Right lobe of liver (tissue), 6 donors: ENCODE measurements around the gene MAML2. TPM values are rescaled to one million over a fixed set of nuclear protein-coding genes. Genes with fewer than 3 reads are reported as not detected.

Experiments used
- ATAC-seq, 4 donors: fragments of 200-7000 bp; cut with Tn5 transposase; one replicate each; pipeline ENCODE4 v1.9.1; 2020; ENCODE audit warnings: mild to moderate bottlenecking in 4 of 4, moderate library complexity in 4 of 4
- DNase-seq, 3 donors: peaks; one replicate each; pipeline ENCODE4 v3.0.0-alpha.2; 2020
- H3K27ac ChIP-seq, 3 donors: fragments of 200-600 bp; one replicate each; pipeline ENCODE4 v1.8.0; 2022
- H3K27me3 ChIP-seq, 2 donors: fragments of 200-600 bp; one replicate each; pipeline ENCODE4 v1.8.0; 2022
- H3K36me3 ChIP-seq, 4 donors: fragments of 200-600 bp; sonication (generic) in 1 of 4; one replicate each; pipeline versions ENCODE4 v1.5.1 to v1.8.0; 2017 to 2022; ENCODE audit warnings: control low read depth in 1 of 4
- H3K4me1 ChIP-seq, 4 donors: fragments of 200-600 bp; sonication (generic) in 1 of 4; one replicate each; pipeline versions ENCODE4 v1.5.1 to v1.8.0; 2017 to 2022; ENCODE audit warnings: control low read depth in 1 of 4
- H3K4me3 ChIP-seq, 3 donors: fragments of 200-600 bp; one replicate each; pipeline ENCODE4 v1.8.0; 2022
- H3K9me3 ChIP-seq, 4 donors: fragments of 200-600 bp; sonication (generic) in 1 of 4; one replicate each; pipeline versions ENCODE4 v1.5.1 to v1.8.0; 2017 to 2022; ENCODE audit warnings: control low read depth in 1 of 4
- POLR2A ChIP-seq: fragments of 450-650 bp; IDR thresholded peaks from one replicate; pipeline ENCODE4 v1.6.1; 2017; ENCODE audit warnings: antibody characterized with exemption, mild to moderate bottlenecking
- WGBS: methylation state at CpG from one replicate; pipeline ENCODE4 v1.1.6; 2018; ENCODE audit warnings: low coverage, low lambda C conversion rate; ENCODE audit not compliant: insufficient coverage; ENCODE audit errors: missing lambda C conversion rate; 5-methylcytosine and 5-hydroxymethylcytosine counted together
- intact Hi-C, 2 donors: fragments of 100-400 bp; cut with DNase I; formaldehyde crosslinking; loops; one replicate each; pipeline versions ENCODE4 v1.11.2 to v1.14.1; 2022
- total RNA-seq, 6 experiments: library from RNA; depleted of rRNA in 2 of 6; stranded (reverse); fragments of >200 nt in 2 of 6; fragmentation: NEBNext Ultra II Directional in 3 of 6; extraction: Animal tissue kit (Norgen Biotek cat#: 25700) in 3 of 6; gene quantifications; one replicate each; pipeline versions ENCODE4 v1.1.0 to v1.2.4, GENCODE V29; 2016 to 2023
- TF ChIP-seq, protein P1 (sequence below), 4 donors: fragments of 200-600 bp in 3 of 4; fragments of 450-650 bp in 1 of 4; IDR thresholded peaks; one replicate each; pipeline versions ENCODE4 v1.5.1 to v1.8.0; 2016 to 2022; ENCODE audit warnings: antibody characterized with exemption in 4 of 4, mild to moderate bottlenecking in 2 of 4
- donor health status: DM: no; HTN: yes; CAD: no.
- donor health status: DM: no; HTN: no; CAD: no.
- donor health status: DM: no; HTN: no; CAD: no.
- donor health status: DM: no; HTN: yes; CAD: no.
- donor health status: DM: no; HTN: yes; CAD: no.

Gene MAML2
- total RNA-seq, 6 experiments from 2014 or later = 0.92 to 2.3 (median 1.9) TPM

DNA sequence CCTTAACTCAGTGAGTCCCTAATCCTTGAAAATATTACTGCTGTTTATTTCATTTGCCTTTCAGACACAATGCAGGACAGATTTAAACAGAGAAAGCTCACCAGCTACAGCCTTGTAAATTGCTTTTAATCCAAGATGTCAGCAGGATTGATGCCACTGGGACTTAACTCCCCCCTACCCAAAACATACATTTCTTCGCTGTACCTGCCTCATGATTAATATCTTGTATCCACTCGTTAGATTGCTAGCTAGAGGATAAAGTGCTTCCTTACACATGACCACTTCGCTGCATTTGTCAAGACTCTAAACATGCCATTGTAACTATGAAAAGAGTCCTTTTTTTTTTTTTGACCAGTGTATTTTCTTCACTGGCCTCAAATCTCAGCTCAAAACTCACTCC is 236.3 kb downstream of the MAML2 start:
- 76% methylated on average over 3 of the region's 3 CpGs for WGBS
- intact Hi-C loops = no loop called here
- H3K9me3 ChIP-seq = no peaks in the 10 kb centered on the region
- H3K4me1 ChIP-seq = no peaks in the 10 kb centered on the region
- no peak for ATAC-seq
- H3K4me3 ChIP-seq = no peak overlapping the region
- no peaks in the 10 kb centered on the region for H3K27me3 ChIP-seq
- H3K36me3 ChIP-seq = no peaks in the 10 kb centered on the region
- no peak for DNase-seq
- no peak overlapping the region for H3K27ac ChIP-seq
- TF ChIP-seq, protein P1, sequence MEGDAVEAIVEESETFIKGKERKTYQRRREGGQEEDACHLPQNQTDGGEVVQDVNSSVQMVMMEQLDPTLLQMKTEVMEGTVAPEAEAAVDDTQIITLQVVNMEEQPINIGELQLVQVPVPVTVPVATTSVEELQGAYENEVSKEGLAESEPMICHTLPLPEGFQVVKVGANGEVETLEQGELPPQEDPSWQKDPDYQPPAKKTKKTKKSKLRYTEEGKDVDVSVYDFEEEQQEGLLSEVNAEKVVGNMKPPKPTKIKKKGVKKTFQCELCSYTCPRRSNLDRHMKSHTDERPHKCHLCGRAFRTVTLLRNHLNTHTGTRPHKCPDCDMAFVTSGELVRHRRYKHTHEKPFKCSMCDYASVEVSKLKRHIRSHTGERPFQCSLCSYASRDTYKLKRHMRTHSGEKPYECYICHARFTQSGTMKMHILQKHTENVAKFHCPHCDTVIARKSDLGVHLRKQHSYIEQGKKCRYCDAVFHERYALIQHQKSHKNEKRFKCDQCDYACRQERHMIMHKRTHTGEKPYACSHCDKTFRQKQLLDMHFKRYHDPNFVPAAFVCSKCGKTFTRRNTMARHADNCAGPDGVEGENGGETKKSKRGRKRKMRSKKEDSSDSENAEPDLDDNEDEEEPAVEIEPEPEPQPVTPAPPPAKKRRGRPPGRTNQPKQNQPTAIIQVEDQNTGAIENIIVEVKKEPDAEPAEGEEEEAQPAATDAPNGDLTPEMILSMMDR (IDR thresholded peaks at IDR 0.05) = no peak
- TF ChIP-seq POLR2A = no peak

DNA sequence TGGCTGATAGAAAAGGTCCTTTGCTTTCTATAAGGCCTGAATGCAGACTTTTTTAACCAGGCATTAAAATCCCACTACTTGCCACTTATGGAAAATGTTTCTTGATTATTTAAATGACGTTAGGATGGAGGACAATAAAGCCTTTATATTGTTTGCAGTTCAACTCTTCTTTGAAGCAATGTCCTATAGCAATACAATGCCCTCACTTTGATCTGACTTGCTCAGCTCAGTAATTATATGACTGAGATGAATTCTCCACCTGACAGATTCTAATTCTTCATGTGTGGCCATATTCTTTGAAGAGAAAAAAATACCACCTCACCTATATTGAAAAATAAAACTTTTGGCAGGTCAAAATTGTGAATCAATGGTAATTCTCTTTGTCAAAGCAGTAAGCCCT is 237.1 kb downstream of the MAML2 start:
- intact Hi-C loops = no loop called here
- H3K36me3 ChIP-seq = no peaks in the 10 kb centered on the region
- ATAC-seq (no peak), DNase-seq (no peak)
- H3K27me3 ChIP-seq = no peaks in the 10 kb centered on the region
- no peak overlapping the region for H3K4me3 ChIP-seq
- no peaks in the 10 kb centered on the region for H3K9me3 ChIP-seq
- TF ChIP-seq, protein P1 (IDR thresholded peaks at IDR 0.05) = no peak
- TF ChIP-seq POLR2A = no peak
- WGBS = 41% methylated on average over 1 of the region's 1 CpG
- no peak overlapping the region for H3K27ac ChIP-seq
- no peaks in the 10 kb centered on the region for H3K4me1 ChIP-seq

GRCh38 chr11:96105197-96105895 is 237.6 kb downstream of the MAML2 start:
- ATAC-seq (no peak), DNase-seq (no peak)
- intact Hi-C loops = no loop called here
- H3K27me3 ChIP-seq = no peaks in the 10 kb centered on the region
- WGBS = 82% methylated on average over 1 of the region's 1 CpG
- no peak overlapping the region for H3K4me3 ChIP-seq
- TF ChIP-seq POLR2A = no peak
- TF ChIP-seq, protein P1 (IDR thresholded peaks at IDR 0.05) = no peak
- no peak overlapping the region for H3K27ac ChIP-seq
- H3K4me1 ChIP-seq = no peaks in the 10 kb centered on the region
- no peaks in the 10 kb centered on the region for H3K9me3 ChIP-seq
- H3K36me3 ChIP-seq = no peaks in the 10 kb centered on the region

GRCh38 chr11:96104496-96104895 is 238.5 kb downstream of the MAML2 start:
- no peaks in the 10 kb centered on the region for H3K4me1 ChIP-seq
- no peak overlapping the region for H3K27ac ChIP-seq
- no peaks in the 10 kb centered on the region for H3K9me3 ChIP-seq
- intact Hi-C loops = no loop called here
- DNase-seq = no peak
- no peaks in the 10 kb centered on the region for H3K36me3 ChIP-seq
- ATAC-seq = no peak
- no peak overlapping the region for H3K4me3 ChIP-seq
- TF ChIP-seq, protein P1 (IDR thresholded peaks at IDR 0.05) = no peak
- no peak for TF ChIP-seq POLR2A
- H3K27me3 ChIP-seq = no peaks in the 10 kb centered on the region
- 60% methylated on average over 1 of the region's 1 CpG for WGBS

DNA sequence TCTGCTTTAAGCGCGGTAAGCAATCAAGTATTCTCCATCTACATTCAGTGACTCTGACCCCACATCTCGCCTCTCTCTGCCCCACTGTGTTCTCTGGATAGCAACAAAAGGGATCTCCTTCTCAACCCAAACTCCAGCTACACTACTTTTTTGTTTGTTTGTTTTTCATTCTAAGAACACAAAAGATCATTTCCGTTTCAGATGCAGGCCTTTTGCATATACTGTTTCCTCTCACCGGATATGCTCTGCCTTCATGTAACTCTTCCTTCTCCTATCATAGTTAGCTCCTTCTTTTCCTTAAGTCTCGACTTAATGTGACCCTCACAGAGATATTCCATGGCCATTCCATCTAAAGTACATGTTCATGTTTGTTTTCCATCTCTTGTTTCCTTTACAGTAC is 239.3 kb downstream of the MAML2 start:
- intact Hi-C loops = no loop called here
- Histone ChIP-seq H3K27ac (no peak overlapping the region), H3K9me3 (no peaks in the 10 kb centered on the region), H3K4me1 (no peaks in the 10 kb centered on the region), H3K4me3 (no peak overlapping the region), H3K27me3 (no peaks in the 10 kb centered on the region), H3K36me3 (no peaks in the 10 kb centered on the region)
- WGBS = 72% methylated on average over 6 of the region's 6 CpGs
- ATAC-seq (no peak), DNase-seq (no peak)
- TF ChIP-seq POLR2A = no peak
- TF ChIP-seq, protein P1 (IDR thresholded peaks at IDR 0.05) = no peak
